Adrenal gland (tissue), 12 donors: ENCODE measurements around the gene CNTN5. TPM values are rescaled to one million over a fixed set of nuclear protein-coding genes. Genes with fewer than 3 reads are reported as not detected.

Experiments used
- DNase-seq, 7 donors: peaks; one replicate each; pipeline ENCODE4 v3.0.0-alpha.2; 2019 to 2020
- H3K27ac ChIP-seq, 5 donors: fragments of 200-600 bp; sonication (generic) in 4 of 5; 1 replicate in 3 of 5; 2 replicates in 2 of 5; pipeline versions ENCODE4 v1.5.1 to v1.8.0; 2016 to 2020; ENCODE audit warnings: mild to moderate bottlenecking in 1 of 5
- H3K27me3 ChIP-seq: fragments of 200-600 bp; 2 replicates; pipeline ENCODE4 v1.8.0; 2021
- H3K36me3 ChIP-seq, 2 donors: fragments of 200-600 bp; replicated peaks in 1 of 2; 1 replicate in 1 of 2; 2 replicates in 1 of 2; pipeline versions ENCODE4 v1.5.1 to v1.8.0; 2018 to 2022
- H3K4me1 ChIP-seq, 2 donors: fragments of 200-600 bp; replicated peaks in 1 of 2; 1 replicate in 1 of 2; 2 replicates in 1 of 2; pipeline versions ENCODE4 v1.5.1 to v1.8.0; 2018 to 2021
- H3K4me3 ChIP-seq, 4 donors: fragments of 200-600 bp; sonication (generic) in 3 of 4; one replicate each; pipeline ENCODE4 v1.5.1; 2016 to 2018
- H3K9me3 ChIP-seq, 3 donors: fragments of 200-600 bp; sonication (generic) in 1 of 3; replicated peaks in 1 of 3; 1 replicate in 2 of 3; 2 replicates in 1 of 3; pipeline versions ENCODE4 v1.5.1 to v1.8.0; 2016 to 2021
- POLR2A ChIP-seq, 2 donors: fragments of 450-650 bp; IDR thresholded peaks; one replicate each; pipeline ENCODE4 v1.6.1; 2017; ENCODE audit warnings: antibody characterized with exemption in 2 of 2, mild to moderate bottlenecking in 2 of 2, moderate library complexity in 1 of 2
- WGBS, 4 donors: extraction: QIAGEN DNeasy Blood & Tissue Kit in 2 of 4; methylation state at CpG; one replicate each; pipeline versions ENCODE4 v1.1.5 to v1.1.7; 2013 to 2017; 5-methylcytosine and 5-hydroxymethylcytosine counted together
- intact Hi-C, 2 donors: fragments of 100-400 bp; cut with DNase I; formaldehyde crosslinking; loops; one replicate each; pipeline versions ENCODE4 v1.14.1 to v1.15.0; 2022 to 2023
- polyA plus RNA-seq, 3 donors: library from polyadenylated mRNA; stranded (reverse); fragments of 200-250 nt in 2 of 3; fragments of 350-450 nt in 1 of 3; fragmentation: Illumina TruSeq in 1 of 3; extraction: RNeasy Lipid Tissue Mini Kit (QIAGEN cat#74804) in 1 of 3; gene quantifications; one replicate each; pipeline ENCODE4 v1.2.3, GENCODE V29; 2013 to 2014
- total RNA-seq, 9 donors: library from RNA; depleted of rRNA in 4 of 9; stranded (reverse); fragments of >200 nt in 4 of 9; fragments of 120-200 nt in 1 of 9; fragmentation: NEBNext Ultra II Directional in 1 of 9; extraction: Animal tissue kit (Norgen Biotek cat#: 25700) in 1 of 9; gene quantifications; one replicate each; pipeline versions ENCODE4 v1.1.0 to v1.2.4, GENCODE V29; 2013 to 2023
- TF ChIP-seq, protein P1 (sequence below), 6 experiments: fragments of 450-650 bp in 4 of 6; fragments of 200-600 bp in 2 of 6; sonication (generic) in 1 of 6; IDR thresholded peaks; 1 replicate in 5 of 6; 2 replicates in 1 of 6; pipeline versions ENCODE4 v1.5.1 to v1.8.0; 2016 to 2021; ENCODE audit warnings: antibody characterized with exemption in 6 of 6, mild to moderate bottlenecking in 2 of 6, moderate library complexity in 1 of 6
- donor health status: healthy with polysubstance abuse.
- donor health status: Bipolar disorder and iron deficiency.
- donor health status: DM: yes; HTN: yes; CAD: no.
- donor health status: DM: no; HTN: no; CAD: no.
- donor health status: DM: no; HTN: no; CAD: no.
- donor health status: DM: yes; HTN: yes; CAD: no.

Gene CNTN5
- total and polyA plus RNA-seq, 12 donors, result 0.07 to 107 (median 0.30) TPM; not detected in 8

DNA sequence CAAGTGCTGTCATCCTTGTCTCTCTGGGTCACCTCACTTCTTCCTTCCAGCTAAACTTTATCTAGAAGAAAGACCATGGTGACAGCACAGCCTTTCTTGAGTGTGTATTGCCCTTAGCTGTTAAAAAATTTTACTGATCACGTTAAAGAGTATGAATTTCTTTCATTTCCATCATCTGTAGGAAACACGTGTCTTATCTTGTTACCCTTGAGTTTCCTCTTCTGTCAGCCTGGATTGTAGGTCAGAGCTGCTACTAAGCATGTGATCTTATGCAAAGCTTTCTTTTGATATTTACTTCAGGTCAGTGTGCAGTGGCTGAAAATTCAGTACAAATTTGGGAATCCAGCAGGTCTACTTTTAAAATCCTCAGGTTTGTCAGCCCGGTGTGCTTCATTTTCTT, 1154.1 kb downstream of the CNTN5 start:
- WGBS, 4 donors, result 23 to 34% (median 31%) methylated on average over 3 of the region's 3 CpGs
- no peak for DNase-seq
- no peaks in the 10 kb centered on the region for H3K9me3 ChIP-seq
- no peaks in the 10 kb centered on the region for H3K36me3 ChIP-seq
- no peak overlapping the region for H3K27ac ChIP-seq
- no peaks in the 10 kb centered on the region for H3K4me1 ChIP-seq
- TF ChIP-seq, protein P1, sequence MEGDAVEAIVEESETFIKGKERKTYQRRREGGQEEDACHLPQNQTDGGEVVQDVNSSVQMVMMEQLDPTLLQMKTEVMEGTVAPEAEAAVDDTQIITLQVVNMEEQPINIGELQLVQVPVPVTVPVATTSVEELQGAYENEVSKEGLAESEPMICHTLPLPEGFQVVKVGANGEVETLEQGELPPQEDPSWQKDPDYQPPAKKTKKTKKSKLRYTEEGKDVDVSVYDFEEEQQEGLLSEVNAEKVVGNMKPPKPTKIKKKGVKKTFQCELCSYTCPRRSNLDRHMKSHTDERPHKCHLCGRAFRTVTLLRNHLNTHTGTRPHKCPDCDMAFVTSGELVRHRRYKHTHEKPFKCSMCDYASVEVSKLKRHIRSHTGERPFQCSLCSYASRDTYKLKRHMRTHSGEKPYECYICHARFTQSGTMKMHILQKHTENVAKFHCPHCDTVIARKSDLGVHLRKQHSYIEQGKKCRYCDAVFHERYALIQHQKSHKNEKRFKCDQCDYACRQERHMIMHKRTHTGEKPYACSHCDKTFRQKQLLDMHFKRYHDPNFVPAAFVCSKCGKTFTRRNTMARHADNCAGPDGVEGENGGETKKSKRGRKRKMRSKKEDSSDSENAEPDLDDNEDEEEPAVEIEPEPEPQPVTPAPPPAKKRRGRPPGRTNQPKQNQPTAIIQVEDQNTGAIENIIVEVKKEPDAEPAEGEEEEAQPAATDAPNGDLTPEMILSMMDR (IDR thresholded peaks at IDR 0.05), result no peak
- no peak for TF ChIP-seq POLR2A (IDR thresholded peaks at IDR 0.05)
- H3K27me3 ChIP-seq, result no peaks in the 10 kb centered on the region
- intact Hi-C loops, result no loop called here
- no peak overlapping the region for H3K4me3 ChIP-seq

DNA sequence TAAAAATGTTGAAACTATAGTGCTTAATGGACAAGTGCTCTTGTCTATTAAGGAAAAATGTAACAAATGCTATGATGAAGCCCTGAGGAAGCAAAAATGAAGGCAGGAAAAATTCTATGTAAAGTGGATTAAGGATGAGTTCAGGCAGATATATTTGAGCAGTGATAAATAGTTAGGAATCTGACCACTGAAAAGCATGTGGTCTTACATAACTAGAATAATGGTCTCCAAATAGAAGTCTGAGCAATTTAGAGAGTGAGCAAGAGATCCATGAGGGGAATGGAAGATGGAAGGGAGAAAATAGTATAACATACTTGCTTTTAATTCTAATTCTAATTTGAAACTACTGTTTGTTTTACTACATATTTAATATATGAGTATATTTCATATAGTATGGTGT, 1155.7 kb downstream of the CNTN5 start:
- no peaks in the 10 kb centered on the region for H3K4me1 ChIP-seq
- TF ChIP-seq POLR2A (IDR thresholded peaks at IDR 0.05), result no peak
- H3K27me3 ChIP-seq, result no peaks in the 10 kb centered on the region
- no peak overlapping the region for H3K4me3 ChIP-seq
- intact Hi-C loops, result no loop called here
- H3K36me3 ChIP-seq, result no peaks in the 10 kb centered on the region
- H3K9me3 ChIP-seq, result no peaks in the 10 kb centered on the region
- H3K27ac ChIP-seq, result no peak overlapping the region
- DNase-seq, result no peak

DNA sequence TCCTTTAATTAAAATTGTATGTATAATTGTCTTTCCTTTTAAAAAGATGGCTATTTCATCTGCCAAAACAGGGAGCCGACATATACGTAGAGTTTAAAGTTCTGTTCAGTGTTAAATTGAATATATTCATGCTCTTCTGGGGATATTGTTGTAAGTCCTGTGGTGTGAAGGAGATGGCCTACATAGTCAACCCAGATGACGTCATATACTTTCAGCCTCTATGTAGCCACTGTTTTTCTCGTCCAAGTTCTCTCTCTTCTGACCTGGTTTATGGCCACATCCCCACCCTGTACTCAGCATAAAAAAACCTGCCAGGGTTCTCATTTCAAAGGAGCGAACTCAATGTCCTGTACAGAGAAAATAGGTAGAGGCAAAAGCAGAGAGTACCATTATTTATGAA, 1156.9 kb downstream of the CNTN5 start:
- H3K4me1 ChIP-seq, result no peaks in the 10 kb centered on the region
- H3K36me3 ChIP-seq, result no peaks in the 10 kb centered on the region
- H3K27ac ChIP-seq, result no peak overlapping the region
- intact Hi-C loops, result no loop called here
- no peaks in the 10 kb centered on the region for H3K27me3 ChIP-seq
- WGBS, 4 donors, result 77 to 85% (median 81%) methylated on average over 5 of the region's 5 CpGs
- no peak overlapping the region for H3K4me3 ChIP-seq
- TF ChIP-seq, protein P1 (IDR thresholded peaks at IDR 0.05), result no peak
- no peak for TF ChIP-seq POLR2A (IDR thresholded peaks at IDR 0.05)
- no peak for DNase-seq
- no peaks in the 10 kb centered on the region for H3K9me3 ChIP-seq

DNA sequence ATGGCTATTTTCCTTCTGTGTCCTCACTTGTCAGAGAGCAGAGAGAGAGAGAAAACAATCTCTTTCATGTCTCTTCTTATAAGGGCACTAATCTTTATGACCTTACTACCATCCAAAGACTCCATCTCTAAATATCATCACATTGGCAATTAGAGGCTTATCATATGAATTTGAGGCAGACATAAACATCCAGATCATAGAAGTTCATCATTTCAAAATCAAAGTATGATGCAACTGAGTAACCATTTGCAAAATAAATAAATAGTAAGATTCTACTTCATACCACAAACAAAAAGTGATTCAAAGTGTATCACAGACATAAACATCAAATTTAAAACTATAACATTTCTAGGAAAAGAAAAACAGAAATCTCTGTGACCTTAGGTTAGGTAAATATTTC, 1161.6 kb downstream of the CNTN5 start:
- intact Hi-C loops, result no loop called here

DNA sequence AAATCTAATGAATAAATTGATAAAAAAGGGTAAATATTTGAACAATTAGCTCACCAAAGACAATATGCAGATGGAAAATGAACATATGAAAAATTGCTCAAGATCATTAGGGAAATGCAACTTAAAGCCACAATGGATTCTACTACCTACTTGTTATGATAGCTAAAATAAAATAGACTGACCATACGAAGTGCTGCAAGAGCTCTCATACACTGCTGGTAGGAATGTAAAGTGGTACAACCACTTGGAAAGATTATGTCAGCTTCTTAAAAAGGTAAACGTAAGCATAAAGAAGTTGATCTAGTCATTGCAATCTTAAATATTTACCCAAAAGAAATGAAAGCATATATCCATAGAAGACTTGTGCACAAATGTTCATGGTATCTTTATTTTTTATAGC, 1162.2 kb downstream of the CNTN5 start:
- intact Hi-C loops, result no loop called here
- Histone ChIP-seq H3K36me3 (no peaks in the 10 kb centered on the region), H3K4me3 (no peak overlapping the region), H3K27ac (no peak overlapping the region), H3K4me1 (no peaks in the 10 kb centered on the region), H3K27me3 (no peaks in the 10 kb centered on the region), H3K9me3 (no peaks in the 10 kb centered on the region)
- DNase-seq, result no peak
- 63 to 76% (median 69%) methylated on average over 2 of the region's 2 CpGs for WGBS, 4 donors
- no peak for TF ChIP-seq POLR2A (IDR thresholded peaks at IDR 0.05)
- TF ChIP-seq, protein P1 (IDR thresholded peaks at IDR 0.05), result no peak

More for the DNA sequence above, 1161.6 kb downstream of the CNTN5 start:
- DNase-seq, result no peak
- H3K36me3 ChIP-seq, result no peaks in the 10 kb centered on the region
- H3K9me3 ChIP-seq, result no peaks in the 10 kb centered on the region
- no peak overlapping the region for H3K27ac ChIP-seq
- TF ChIP-seq POLR2A (IDR thresholded peaks at IDR 0.05), result no peak
- TF ChIP-seq, protein P1 (IDR thresholded peaks at IDR 0.05), result no peak
- H3K4me1 ChIP-seq, result no peaks in the 10 kb centered on the region
- no peak overlapping the region for H3K4me3 ChIP-seq
- H3K27me3 ChIP-seq, result no peaks in the 10 kb centered on the region
